Fibroblast of the conjunctiva (primary cell): ENCODE data around the gene TTC17.
"Not testable (repeated sequence)": the region's sequence is repeated elsewhere in the genome, so short reads cannot be mapped to it uniquely, and the experiment has no call there.

Experiments
- DNase-seq: peaks from one replicate; pipeline ENCODE4 v3.0.0-alpha.2; 2010; ENCODE audit warnings: low read depth

Gene TTC17, protein sequence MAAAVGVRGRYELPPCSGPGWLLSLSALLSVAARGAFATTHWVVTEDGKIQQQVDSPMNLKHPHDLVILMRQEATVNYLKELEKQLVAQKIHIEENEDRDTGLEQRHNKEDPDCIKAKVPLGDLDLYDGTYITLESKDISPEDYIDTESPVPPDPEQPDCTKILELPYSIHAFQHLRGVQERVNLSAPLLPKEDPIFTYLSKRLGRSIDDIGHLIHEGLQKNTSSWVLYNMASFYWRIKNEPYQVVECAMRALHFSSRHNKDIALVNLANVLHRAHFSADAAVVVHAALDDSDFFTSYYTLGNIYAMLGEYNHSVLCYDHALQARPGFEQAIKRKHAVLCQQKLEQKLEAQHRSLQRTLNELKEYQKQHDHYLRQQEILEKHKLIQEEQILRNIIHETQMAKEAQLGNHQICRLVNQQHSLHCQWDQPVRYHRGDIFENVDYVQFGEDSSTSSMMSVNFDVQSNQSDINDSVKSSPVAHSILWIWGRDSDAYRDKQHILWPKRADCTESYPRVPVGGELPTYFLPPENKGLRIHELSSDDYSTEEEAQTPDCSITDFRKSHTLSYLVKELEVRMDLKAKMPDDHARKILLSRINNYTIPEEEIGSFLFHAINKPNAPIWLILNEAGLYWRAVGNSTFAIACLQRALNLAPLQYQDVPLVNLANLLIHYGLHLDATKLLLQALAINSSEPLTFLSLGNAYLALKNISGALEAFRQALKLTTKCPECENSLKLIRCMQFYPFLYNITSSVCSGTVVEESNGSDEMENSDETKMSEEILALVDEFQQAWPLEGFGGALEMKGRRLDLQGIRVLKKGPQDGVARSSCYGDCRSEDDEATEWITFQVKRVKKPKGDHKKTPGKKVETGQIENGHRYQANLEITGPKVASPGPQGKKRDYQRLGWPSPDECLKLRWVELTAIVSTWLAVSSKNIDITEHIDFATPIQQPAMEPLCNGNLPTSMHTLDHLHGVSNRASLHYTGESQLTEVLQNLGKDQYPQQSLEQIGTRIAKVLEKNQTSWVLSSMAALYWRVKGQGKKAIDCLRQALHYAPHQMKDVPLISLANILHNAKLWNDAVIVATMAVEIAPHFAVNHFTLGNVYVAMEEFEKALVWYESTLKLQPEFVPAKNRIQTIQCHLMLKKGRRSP

DNA sequence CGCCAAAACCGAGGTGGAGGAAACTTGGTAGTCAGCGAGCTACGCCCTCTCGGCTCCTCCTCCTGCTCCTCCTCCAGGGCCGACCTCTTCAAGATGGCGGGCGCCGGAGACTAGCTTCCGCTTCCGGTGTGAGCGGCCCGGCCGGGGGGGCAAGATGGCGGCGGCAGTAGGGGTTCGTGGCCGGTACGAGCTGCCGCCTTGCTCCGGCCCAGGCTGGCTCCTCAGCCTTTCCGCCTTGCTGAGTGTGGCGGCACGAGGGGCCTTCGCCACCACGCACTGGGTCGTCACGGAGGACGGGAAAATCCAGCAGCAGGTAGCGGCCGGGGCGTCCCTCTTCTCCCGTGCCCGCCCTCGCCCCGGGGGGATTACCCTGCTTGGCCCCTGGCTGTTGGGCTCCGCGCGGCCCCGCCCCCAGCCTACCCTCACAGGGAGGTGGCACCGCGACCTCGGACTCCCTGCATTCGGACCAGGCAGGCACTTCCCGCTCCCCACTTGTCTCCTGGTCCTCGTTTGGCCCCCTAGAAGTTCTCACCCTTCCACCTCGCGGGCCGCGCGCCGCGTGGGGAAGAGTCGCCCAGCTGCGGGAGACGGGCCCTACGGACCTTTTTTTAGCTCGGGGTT lies at the start of gene TTC17:
Gene TTC17 (plus strand): TSS at position 120 of the 621 bp plus-strand sequence. CDS start 35 bp downstream, at position 155.
- peak; percentile 83 for DNase-seq

DNA sequence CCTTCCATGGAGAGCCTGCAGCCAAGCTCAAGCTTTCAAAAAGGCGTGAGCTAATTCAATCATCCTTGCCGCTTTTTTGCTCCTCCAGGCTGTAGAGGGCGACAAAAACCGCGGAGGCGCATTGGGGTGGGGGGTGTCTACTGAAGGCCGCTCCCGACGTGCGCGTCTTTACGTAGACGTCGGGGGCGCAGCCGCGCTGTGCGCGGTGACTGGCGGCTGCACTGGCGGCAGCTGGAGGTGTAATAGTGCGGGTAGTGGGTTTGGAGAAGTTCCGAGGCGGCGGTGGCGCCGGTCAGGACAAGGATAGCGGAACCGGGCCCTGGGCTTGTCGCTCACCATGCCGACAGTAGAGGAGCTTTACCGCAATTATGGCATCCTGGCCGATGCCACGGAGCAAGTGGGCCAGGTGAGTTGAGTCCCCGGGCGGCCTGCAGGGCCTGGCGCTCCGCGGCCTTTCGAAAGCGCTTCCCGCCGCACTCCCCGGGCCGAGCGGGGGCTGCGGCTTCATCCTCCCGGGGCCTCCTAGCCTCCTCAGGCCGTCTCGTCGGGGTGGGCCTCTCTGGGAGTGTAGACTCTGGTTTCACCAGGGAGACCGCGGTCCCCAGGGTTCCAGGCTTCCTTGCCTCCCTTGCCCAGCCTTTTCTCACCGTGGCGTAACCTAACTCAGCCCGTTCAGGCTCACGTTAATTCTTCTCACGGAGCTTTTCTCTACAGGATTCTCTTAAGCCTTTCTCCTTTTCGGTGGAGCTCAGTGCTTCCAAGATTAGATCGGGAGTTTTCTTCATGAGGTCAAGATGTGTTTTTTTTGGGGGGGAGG lies 46.7 kb upstream of the TTC17 start, which contains the start of gene API5:
Gene API5 (plus strand): TSS at position 206 of the 817 bp plus-strand sequence. CDS start 132 bp downstream, at position 338.
- peak; percentile 82 for DNase-seq

DNA sequence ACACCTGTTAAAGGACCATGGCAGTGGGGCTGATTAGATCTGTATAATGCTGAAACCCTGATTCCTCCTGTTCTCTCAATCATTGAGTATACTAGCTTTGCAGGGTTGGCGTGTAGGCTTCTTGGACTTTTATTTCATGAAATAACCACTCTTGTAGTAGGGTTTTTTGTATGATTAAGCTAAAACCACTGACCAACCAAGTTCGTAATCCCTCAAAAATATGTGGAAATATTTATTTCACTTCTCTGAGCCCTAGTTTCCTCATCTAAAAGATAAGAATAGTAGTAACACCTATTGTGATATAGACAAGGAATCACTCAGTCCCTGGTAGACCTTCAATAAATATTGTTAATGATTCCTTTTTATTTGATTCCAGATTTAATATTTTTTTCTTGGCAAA lies 42.8 kb upstream of the TTC17 start:
- DNase-seq = no peak

DNA sequence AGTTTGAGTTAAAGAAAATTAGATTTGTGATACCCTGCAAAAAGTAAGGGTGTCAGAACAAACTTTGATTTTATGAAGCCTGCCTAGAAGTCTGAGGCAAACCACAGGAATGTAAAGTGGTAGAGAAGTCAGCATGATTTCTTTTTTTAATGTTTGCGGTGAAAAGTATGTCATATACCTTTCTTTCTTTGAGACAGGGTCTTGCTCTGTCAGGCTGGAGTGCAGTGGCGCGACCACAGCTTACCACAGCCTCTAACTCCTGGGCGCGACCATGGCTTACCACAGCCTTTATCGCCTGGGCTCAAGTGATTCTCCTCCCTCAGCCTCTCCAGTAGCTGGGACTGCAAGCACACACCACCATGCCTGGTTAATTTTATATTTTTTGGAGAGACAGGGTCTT lies 42.3 kb upstream of the TTC17 start:
- DNase-seq = no peak

DNA sequence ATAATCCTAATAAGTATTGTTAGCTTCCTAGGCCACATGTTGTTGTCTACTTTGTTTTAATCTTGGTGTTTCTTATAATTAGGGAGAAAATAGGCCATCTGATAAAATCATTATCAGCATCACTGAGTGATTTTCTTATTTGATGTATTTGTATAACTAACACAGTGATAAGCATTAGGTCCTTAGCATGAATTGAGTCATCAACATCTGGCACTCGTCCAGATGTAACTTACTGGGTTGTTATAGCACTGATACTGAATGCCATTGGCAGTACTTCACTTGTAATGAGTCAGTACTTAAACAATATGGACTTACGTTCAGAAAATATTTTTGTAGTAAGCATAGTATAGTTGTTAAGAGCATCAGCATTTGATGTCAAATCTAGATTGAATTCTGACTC lies 30.7 kb upstream of the TTC17 start:
- DNase-seq = peak; percentile 88

GRCh38 chr11:43328482-43328881 lies 30.2 kb upstream of the TTC17 start:
- DNase-seq = no peak

DNA sequence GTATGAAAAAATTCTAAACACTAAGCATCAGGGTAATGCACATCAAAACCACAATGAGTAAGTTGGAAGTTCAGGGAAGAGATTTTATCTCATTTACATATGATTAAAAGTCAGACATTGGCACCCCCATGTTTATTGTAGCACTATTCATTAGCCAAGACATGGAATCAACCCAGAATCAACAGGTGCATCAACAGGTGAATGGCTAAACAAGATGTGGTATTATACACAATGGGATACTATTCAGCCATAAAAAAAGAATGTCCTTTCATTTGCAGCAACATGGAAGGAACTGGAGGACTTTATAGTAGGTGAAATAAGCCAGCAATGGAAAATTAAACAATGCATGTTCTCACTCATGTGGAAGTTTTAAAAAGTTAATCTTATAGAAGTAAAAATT lies 17.6 kb upstream of the TTC17 start:
- DNase-seq = no peak

- not testable (repeated sequence) for DNase-seq
Observed at GRCh38 chr11:43351426-43351825, 7.3 kb upstream of the TTC17 start.

GRCh38 chr11:43354311-43354710 lies 4.4 kb upstream of the TTC17 start:
- no peak for DNase-seq

GRCh38 chr11:43356336-43356735 lies 2.4 kb upstream of the TTC17 start:
- no peak for DNase-seq

DNA sequence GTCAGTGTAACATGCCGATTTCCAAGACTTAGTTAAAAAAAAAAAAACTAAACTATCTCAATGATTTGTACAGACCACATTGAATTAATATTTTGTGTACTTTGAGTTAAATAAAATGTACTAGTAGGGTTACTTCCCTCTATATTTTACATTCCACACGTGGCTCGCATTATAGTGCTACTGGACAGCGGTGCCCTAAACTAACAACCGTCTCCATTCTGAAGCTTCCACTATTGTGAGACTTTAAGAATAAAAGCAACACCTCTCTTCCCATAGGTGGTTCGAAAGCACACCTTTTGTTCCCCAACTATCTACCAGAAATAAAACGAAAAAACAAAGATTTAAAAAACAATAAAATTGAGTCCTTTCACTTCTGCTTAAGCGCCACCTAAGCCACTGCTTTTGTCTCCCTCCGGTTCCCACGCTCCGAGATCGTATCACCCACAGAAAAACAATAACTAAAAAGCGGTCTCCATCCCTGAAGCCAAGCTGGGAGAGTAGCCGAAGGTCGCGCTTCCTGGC lies 380 bp upstream of the TTC17 start:
- DNase-seq = no peak

GRCh38 chr11:43359422-43359818 lies 700 bp downstream of the TTC17 start:
- DNase-seq = no peak

DNA sequence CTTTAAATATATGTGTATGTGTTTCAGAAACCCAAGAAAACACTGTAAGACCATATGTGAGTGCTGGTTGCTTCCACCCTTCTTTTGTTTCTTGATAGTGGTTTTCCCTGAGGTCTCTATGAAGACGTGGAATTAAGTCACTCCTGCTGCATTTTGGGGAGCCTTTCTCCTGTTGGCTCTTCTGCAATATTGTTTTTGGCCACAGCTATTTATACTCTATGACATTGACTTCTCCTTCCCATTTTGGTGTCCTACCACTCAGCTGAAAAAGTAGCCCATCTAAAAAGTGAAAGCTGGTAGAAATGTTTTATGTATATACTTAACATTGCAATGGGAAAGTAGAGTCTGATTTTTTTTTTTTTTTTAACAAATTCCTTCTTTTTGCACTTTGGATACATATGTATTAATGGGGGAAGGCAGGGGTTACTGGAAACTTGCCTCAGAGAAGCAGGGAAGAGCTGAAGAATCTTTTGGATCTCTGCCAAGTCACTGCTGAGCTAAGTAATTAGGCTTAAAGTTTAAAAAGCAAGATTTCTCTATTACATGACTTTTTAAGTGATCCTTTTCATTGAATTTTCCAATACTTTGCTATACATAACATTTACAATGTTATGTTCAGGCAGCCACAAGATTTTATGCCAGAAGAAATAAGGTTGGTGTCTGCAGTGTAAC lies 1.8 kb downstream of the TTC17 start:
- DNase-seq = no peak

DNA sequence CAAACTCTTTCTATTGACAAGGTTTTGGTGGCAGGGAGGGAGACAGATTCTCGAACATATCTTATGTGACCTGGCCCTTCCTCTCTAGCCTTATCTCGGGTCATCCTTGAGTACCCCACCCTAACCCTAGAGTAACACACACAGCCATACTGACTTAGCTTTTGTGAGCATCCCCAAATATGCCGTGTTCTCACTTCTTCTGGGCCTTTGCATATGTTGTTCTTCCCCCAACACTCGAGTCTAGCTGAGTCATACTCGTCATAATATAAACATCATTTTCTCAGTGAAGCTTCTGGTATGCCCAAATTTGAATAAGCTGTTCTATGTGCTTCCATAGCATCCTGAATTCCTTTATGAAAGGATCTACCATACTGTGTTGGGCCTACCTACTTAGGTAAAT lies 8.0 kb downstream of the TTC17 start:
- DNase-seq = no peak

- no peak for DNase-seq
Observed at GRCh38 chr11:43367382-43368178, 8.9 kb downstream of the TTC17 start.

GRCh38 chr11:43376065-43376464 lies 17.3 kb downstream of the TTC17 start:
- no peak for DNase-seq

GRCh38 chr11:43376594-43376993 lies 17.9 kb downstream of the TTC17 start:
- peak; percentile 39 for DNase-seq

DNA sequence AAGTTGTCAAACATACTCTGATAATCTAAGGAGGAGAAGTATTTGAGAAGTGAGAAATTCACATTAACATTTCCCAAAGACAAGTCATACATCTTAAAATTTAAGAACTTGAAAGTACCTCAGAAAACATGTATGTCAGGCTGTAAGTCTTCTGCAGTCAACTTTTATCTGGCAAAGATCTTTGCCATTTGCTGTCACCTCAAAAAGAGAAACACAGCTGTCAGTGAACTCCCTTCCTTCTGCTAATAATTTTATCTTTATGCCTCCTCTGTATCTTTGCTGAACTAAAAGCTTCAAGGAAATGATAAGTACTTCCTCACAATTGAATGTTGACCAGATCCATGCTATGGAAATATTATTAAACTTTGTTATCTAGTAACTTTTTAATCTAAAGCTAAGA lies 18.7 kb downstream of the TTC17 start:
- DNase-seq = no peak

DNA sequence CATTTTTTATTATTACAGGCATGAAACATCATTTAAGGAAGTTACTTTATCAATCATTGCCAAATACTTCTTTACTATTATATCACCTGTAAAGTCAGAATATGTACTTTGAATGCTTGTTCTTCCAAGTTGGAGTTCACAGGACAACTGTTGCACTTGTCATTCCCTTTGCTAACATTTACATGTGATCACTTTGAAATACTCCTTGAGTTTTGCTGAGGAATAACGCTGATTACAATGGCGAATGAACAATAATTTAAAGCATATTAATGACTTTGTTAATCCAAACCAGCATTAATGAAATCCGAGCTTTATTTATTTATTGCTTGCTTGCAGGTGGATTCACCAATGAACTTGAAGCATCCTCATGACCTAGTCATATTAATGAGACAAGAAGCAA lies 20.2 kb downstream of the TTC17 start:
- DNase-seq = no peak
